ENCODE measurements around the gene GPC1. TPM values are rescaled to one million over a fixed set of nuclear protein-coding genes. Genes with fewer than 3 reads are reported as not detected.

The GPC1 gene
- polyA plus RNA-seq, 1 donor, result 28.1 TPM

DNA sequence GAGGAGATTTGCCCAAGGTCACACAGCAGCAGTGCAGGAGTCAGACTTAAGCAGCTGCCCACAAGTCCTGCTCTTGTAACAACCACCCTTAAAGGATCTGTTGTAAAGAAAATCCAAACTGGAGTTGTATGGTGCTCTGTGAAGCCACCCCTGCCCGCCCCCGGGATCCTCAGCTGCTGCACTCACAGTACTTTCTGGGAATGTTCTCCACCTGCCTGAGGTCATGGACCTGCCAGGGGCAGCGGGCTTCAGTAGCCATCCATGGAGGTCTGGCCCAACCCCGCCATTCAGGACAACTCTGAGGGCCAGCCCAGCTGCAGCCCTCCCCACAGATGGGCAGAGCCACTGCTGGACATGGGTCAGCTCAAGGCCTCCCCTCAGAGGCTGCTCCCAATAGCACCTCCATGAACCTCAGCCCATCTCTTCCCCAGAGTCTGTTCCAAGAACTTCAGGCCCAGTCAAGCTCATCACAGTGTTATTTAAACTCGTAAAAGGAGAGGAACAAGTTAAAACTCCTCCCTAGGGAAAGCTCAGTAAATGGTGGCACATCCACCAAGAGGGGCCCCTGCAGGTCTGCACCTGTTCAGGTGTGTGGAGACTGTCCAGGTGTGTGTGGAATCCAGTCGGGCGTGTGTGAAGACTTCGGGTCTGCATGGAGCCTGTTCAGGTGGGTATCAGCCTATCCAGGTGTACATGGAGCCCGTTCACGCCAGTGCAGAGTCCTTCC lies 39.4 kb upstream of the GPC1 start:
- DNase-seq, result no peak

GRCh38 chr2:240396623-240397541 lies 38.6 kb upstream of the GPC1 start:
- no peak for DNase-seq

GRCh38 chr2:240397542-240397916 lies 37.9 kb upstream of the GPC1 start:
- no peak for DNase-seq

- no peak for DNase-seq
These were observed 37.4 kb upstream of the GPC1 start for GRCh38 chr2:240397924-240398645.

- no peak for DNase-seq
These were observed 36.7 kb upstream of the GPC1 start for GRCh38 chr2:240398661-240399267.

- no peak for DNase-seq
These were observed 35.8 kb upstream of the GPC1 start for GRCh38 chr2:240399419-240400324.

DNA sequence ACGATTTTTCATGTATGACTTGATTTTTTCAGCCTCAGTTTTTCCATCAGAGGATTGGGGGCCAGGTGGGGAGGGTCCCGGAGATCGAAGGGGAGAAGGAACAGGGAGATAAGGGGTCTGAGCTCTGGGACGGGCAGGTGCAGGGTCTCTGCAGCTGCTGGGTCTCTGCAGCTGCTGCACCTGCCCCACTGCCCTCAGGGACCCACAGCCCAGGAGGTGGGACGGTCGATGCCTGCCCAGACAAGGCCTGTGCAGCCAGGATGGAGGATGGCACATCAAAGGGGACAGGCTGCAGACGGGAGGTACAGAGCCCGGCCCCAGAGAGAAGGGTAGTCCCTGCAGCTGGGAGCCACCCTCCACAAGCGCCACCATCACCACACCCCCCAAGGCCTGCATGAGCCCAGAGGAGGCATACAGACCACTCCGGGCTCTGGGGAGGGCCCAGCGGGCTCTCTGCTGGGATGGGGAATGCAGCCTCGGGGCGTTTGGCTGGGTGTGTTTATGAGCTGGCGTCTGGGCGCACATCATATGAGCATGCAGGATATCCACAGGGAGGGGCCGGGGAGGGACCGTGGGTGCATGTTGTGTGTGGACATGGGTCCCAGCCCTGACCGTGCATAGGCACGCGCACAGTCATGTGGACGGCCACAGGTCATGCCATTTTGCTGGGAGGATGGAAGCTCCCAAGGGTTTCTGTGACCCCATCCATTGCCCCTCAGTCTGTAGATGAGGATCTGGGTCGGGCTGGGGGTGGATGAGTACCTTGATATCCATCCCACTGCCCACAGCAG lies 34.9 kb upstream of the GPC1 start:
- DNase-seq, result no peak

GRCh38 chr2:240401308-240401707 lies 34.2 kb upstream of the GPC1 start:
- no peak for DNase-seq

- no peak for DNase-seq
These were observed 33.5 kb upstream of the GPC1 start for GRCh38 chr2:240401781-240402551.

DNA sequence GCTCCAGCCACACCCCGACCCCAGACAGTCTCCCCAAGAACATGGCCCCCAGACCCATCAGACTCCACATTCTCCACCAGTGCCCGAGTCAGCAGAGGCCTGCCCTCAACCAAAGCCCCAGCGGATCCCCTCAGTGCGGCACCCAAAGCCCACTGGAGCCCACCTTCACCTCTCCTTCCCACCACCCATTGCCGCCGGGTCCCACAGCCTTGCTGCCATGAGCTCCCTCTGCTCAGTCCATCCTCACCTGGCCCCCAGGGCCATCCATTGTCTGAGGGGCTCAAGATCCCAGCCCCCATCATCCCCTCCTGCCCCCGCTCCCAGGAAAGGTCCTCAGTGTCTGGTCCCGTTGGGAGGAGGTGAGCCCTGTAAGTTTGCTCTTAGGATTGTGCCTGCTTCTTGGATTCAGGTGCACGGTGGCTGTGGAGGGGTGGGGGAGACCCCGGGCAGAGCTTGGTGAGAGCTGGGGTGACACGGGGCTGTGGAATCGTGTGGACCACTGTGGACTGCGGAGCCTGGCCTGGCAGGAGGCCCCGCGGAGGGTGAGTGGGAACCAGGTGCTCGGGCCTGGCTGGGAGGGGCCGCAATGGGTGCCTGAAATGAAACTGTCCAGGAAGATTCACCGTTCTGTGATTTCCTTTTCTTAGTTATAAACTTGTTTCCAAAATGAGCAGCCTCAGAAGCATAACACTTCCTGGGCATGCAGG lies 32.7 kb upstream of the GPC1 start:
- no peak for DNase-seq

DNA sequence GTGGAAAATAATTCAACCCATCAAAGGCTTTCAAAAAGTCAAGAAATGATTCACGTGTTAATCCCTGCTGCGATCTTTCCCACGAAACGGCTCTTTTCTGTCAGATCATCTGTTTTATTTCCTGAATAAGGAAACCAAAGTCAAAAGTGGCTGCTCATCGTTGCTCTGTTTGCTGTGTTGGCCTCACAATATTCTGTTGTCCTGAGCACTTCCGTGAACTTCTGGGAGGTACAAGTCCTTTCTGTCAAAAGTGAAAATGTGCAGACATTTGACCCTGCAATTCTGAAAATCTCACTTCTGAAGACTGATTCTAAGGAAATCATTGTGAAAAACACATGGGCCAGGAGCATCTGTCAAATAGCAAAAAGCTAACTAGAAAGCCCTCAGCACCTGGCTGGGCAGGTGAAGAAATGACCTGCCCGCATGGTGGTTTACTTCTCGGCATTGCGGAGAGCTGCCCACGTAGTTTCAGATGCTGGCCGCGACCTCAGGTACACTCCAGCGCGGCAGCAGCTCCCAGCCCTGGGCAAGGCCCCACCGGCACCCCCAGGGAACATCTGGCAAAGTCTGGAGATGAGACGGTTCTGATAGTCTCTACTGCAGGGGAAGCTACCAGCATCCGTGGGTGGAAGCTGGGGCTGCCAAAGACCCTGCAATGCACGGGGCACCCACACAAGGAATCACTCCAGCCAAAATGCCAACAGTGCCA lies 31.9 kb upstream of the GPC1 start:
- DNase-seq, result no peak

- DNase-seq, result no peak
These were observed 31.1 kb upstream of the GPC1 start for GRCh38 chr2:240404174-240404852.

DNA sequence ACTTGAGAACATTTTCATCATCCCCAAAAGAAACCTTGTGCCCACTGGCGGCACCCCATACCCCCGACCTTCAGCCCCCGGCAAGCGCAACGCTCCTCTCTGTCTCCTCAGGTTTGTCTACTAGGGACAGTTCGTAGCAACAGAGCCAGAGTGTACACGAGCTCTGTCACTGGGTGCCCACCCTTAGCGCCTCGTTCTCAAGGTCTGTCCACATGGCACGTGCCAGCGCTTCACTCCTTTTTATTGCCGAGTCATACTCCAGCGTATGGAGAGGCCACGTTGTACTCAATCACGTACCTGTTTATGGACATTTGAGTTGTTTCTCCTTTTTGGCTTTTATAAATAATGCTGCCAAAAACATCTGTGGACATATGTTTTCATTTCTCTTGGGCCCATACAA lies 30.3 kb upstream of the GPC1 start:
- DNase-seq, result no peak

DNA sequence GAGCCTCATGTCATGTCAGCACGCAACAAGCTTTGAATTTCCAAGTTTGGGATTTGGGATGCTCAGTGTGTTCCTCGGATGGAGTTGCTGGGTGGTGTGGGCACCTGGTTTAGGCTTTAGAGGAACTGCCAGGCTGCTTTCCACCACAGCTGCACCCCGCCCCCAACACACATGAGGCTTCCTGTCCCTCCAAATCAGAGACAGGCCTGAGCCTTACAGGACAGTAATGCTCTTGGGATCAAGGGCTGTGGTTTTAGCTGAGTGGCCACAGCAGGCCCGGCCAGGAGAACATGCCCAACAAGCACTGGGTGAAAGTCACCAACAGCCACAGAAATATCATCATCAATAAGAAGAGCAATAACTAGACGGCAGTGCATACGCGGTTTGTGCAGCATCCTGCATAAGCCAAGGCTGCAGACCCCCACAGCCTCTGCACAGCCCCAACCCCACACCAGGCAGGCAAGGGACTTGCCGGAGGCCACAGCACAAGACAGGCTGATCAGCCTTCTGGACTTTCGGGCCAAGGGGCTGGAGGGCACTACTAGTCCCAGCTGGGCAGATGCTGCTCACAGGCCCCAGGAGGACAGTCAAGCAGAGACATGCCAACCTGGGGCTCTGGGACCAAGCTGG lies 29.7 kb upstream of the GPC1 start:
- no peak for DNase-seq

DNA sequence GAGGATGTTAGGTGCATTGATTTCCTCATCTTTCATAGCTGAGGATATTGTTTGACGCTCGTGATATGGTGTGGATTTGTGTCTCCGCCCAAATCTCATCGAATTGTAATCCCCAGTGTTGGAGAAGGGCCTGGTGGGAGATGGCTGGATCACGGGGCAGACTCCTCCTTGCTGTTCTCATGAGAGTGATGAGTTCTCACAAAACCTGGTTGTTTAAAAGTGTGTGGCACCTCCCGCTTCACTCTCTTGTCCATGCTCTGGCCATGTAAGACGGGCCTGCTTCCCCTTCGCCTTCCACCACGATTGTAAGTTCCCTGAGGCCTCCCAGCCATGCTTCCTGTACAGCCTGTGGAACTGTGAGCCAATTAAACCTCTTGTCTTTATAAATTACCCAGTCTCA lies 28.4 kb upstream of the GPC1 start:
- DNase-seq, result no peak

GRCh38 chr2:240410004-240410403 lies 25.5 kb upstream of the GPC1 start:
- DNase-seq, result no peak

DNA sequence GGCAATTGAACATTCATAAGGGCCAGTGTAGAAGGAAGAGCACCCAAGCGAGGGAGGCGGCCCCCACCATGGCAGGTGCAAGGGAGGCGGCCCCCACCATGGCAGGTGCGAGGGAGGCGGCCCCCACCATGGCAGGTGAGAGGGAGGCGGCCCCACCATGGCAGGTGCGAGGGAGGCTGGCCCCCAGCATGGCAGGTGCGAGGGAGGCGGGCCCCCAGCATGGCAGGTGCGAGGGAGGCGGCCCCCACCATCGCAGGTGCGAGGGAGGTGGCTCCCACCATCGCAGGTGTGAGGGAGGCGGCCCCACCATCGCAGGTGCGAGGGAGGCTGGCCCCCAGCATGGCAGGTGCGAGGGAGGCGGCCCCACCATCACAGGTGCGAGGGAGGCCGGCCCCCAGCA lies 24.7 kb upstream of the GPC1 start:
- no peak for DNase-seq

Data from left kidney (tissue), 2 donors.